ENCODE results near the gene CENPP. TPM values are rescaled to one million over a fixed set of nuclear protein-coding genes. Genes with fewer than 3 reads are reported as not detected.

The CENPP gene
- total RNA-seq, 4 donors from 2014 or later: 0.88 to 12.0 (median 4.3) TPM

DNA sequence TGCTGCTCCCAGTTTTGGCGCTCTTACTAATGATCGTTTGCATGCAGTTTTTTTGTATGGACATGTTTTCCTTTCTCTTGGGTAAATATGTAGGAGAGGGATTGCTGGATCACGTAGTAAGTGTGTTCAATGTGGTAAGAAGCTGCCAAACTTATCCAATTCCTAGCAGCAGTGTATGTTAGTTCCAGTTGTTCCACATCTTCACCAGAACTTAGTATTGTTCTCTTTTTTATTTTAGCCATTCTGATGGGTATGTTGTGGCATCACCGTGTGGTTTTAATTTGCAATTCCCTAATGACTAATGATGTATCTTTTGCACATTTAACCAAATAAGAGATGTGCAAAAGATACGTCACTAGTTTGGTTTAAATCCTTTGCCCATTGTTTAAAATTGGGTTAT, 278.2 kb downstream of the CENPP start:
- H3K27me3 ChIP-seq: no peaks in the 10 kb centered on the region
- no peaks in the 10 kb centered on the region for H3K9me3 ChIP-seq
- TF ChIP-seq POLR2A (IDR thresholded peaks at IDR 0.05) (no peak), CTCF (IDR thresholded peaks at IDR 0.05) (no peak)
- no peak overlapping the region for H3K27ac ChIP-seq
- H3K4me1 ChIP-seq: no peaks in the 10 kb centered on the region
- DNase-seq: no peak
- H3K4me3 ChIP-seq: no peak overlapping the region
- intact Hi-C loops (cut with DNase I; ENCODE audit: low total_unique reads): no loop called here
- H3K36me3 ChIP-seq: no peaks in the 10 kb centered on the region

DNA sequence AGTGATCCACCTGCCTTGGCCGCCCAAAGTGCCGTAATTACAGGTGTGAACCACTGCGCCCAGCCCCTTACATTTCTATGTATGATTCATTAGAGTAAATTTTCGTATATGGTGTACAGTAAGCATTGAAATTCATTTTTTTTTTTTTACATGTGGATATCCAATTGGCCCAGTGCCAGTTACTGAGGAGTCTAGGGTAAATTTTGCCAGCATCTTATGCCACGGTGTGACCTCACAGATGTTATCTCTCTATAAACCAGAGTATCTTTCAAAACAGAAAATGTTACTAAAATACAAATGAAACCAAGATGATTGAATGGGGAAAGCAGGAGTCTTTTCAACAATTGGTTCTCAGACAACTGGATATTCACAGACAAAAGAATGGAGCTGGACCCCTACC, 279.5 kb downstream of the CENPP start:
- Histone ChIP-seq H3K4me3 (no peak overlapping the region), H3K27ac (no peak overlapping the region), H3K9me3 (no peaks in the 10 kb centered on the region), H3K36me3 (no peaks in the 10 kb centered on the region), H3K27me3 (no peaks in the 10 kb centered on the region), H3K4me1 (no peaks in the 10 kb centered on the region)
- intact Hi-C loops (cut with DNase I; ENCODE audit: low total_unique reads): no loop called here
- TF ChIP-seq CTCF (IDR thresholded peaks at IDR 0.05) (no peak), POLR2A (IDR thresholded peaks at IDR 0.05) (no peak)
- no peak for DNase-seq

DNA sequence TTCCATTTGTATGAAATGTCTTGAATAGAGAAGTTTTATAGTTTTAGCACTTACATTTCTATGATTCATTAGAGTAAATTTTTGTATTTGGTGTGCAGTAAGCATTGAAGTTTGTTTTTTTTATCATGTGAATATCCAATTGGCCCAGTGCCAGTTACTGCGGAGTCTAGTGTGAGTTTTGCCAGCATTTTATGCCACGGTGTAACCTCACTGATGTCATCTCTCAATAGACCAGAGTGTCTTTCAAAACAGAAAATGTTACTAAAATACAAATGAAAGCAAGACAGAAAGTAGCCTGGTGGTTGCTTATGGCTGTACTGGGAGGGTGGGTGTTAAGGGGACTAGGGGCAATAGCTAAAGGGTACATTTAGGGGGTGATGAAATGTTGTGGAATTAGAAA, 281.3 kb downstream of the CENPP start:
- peak overlapping the region in 1 of 2 donors; percentile 13 for H3K27ac ChIP-seq
- intact Hi-C loops (cut with DNase I; ENCODE audit: low total_unique reads): no loop called here
- TF ChIP-seq CTCF (IDR thresholded peaks at IDR 0.05) (no peak), POLR2A (IDR thresholded peaks at IDR 0.05) (no peak)
- no peaks in the 10 kb centered on the region for H3K36me3 ChIP-seq
- no peak overlapping the region for H3K4me3 ChIP-seq
- H3K9me3 ChIP-seq: no peaks in the 10 kb centered on the region
- H3K27me3 ChIP-seq: no peaks in the 10 kb centered on the region
- DNase-seq: peak in 1 of 2 donors; percentile 48
- H3K4me1 ChIP-seq: no peaks in the 10 kb centered on the region

- DNase-seq: no peak
- Histone ChIP-seq H3K36me3 (no peaks in the 10 kb centered on the region), H3K4me1 (no peaks in the 10 kb centered on the region), H3K27ac (peak overlapping the region in 1 of 2 donors; percentile 6), H3K9me3 (no peaks in the 10 kb centered on the region), H3K27me3 (no peaks in the 10 kb centered on the region), H3K4me3 (no peak overlapping the region)
- intact Hi-C loops (cut with DNase I; ENCODE audit: low total_unique reads): no loop called here
- no peak for TF ChIP-seq POLR2A (IDR thresholded peaks at IDR 0.05)
- TF ChIP-seq CTCF (IDR thresholded peaks at IDR 0.05): no peak
Measured at GRCh38 chr9:92607773-92608172, 282.0 kb downstream of the CENPP start.

- intact Hi-C loops (cut with DNase I; ENCODE audit: low total_unique reads): no loop called here
- H3K36me3 ChIP-seq: no peaks in the 10 kb centered on the region
- H3K27me3 ChIP-seq: no peaks in the 10 kb centered on the region
- TF ChIP-seq CTCF (IDR thresholded peaks at IDR 0.05) (no peak), POLR2A (IDR thresholded peaks at IDR 0.05) (no peak)
- DNase-seq: no peak
- H3K9me3 ChIP-seq: no peaks in the 10 kb centered on the region
- H3K4me3 ChIP-seq: no peak overlapping the region
- no peaks in the 10 kb centered on the region for H3K4me1 ChIP-seq
- peak overlapping the region; percentile 68 to 82 for H3K27ac ChIP-seq
Measured at GRCh38 chr9:92608241-92608908, 282.6 kb downstream of the CENPP start.
